HG03025 (cell line): Measurements from ENCODE around the gene DDX4.

Source experiments
- ATAC-seq: cut with Tn5 transposase; IDR thresholded peaks from one replicate; pipeline ENCODE4 v1.9.1; 2021; ENCODE audit warnings: mild to moderate bottlenecking, moderate library complexity; ENCODE audit not compliant: unreplicated experiment, low FRiP score

DDX4 gene

DNA sequence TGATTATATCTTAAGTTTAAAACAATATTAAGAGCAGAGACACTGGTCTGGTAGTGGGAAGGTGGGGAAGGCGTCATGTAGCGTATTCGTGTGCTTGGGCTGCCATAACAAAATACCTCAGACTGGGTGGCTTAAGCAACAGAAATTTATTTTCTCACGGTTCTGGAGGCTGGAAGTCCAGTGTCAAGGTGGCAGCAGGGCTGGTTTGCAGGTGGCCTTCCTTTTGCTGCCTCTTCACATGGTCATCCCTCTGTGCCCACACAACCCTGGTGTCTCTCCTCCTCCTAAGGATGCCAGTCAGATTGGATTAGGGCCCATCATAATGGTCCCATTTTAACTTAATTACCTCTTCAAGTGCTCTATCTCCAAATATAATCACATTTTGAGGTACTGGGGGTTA is 122.8 kb downstream of the DDX4 start:
- no peak for ATAC-seq

DNA sequence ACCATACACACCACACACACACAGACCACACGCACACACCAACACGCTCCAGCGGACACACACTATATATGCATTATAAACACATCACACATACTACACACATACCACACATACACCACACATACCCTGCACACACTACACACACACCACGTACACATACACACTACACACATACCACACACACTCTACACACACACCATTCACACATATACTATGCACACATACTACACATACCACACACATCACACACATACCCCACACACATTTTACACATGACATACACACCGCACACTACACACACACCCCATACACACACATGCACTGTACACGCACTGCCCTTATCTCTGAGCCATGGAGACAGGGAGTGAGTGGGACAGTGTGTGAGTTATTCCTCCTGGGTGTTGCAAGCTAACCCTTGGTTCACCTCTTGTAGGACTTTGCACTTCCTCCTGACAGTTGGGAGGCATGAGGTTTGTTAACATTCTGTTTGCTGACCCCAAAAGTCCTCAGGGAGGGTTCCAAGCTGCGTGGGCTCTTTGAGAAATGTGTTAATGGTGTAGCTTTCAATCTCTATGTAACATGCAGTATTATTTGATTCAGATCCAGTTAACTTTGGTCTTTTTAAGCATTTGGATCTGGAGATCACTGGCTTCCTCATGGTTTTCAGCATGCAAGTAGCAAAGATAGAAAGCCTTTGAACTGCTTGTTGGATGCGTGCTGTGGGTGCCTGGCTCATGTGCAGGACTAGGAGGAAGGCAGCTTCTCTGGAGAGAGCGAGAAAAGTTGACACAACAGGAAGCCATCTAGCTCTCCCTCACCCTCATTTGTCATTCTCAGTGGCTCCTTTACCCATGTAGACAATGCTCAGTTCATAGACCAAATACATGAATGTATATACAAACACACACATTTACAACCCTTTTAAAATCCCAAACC is 127.0 kb downstream of the DDX4 start:
- ATAC-seq: no peak

DNA sequence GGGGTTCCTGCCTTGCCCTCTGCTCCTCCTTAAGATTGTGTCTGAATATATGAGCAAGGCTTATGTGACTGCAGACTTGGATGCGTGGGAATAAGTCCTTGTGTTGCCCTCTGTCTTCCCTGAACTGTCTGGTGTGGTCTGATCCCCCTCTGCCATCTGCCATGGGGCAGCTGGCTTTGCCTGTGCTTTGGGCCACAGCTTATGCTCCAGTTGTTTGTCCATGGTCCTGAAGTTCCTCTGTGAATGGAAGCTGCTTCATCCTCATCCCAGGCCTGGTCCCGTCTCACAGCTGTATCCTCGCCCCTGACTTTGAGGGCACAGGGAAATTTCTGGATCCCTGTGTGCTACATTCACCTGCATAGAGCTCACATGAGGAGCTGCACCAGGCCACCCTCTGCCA is 128.0 kb downstream of the DDX4 start:
- no peak for ATAC-seq

DNA sequence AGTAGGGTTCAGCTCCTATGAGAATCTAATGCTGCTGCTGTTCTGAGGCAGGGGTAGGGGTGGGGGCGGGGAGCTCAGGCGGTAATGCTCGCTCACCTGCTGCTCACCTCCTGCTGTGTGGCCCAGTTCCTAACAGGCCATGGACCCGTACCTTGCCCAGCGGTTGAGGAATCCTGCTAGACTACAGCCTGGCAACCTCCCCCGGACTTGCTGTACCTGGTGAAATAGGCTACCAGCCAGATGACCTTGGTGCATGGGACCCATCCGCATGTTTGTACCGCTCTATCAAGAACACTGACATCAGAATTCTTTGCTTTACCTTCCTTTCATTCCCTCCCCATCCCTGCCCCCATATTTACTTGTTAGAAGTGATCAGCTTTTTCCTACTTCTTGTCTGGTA is 128.6 kb downstream of the DDX4 start:
- ATAC-seq: no peak
